HG03565 (cell line): ENCODE measurements around the gene HES1.
"Not testable (repeated sequence)": the region's sequence is repeated elsewhere in the genome, so short reads cannot be mapped to it uniquely, and the experiment has no call there.

Experiments used
- ATAC-seq: cut with Tn5 transposase; IDR thresholded peaks from one replicate; pipeline ENCODE4 v1.9.1; 2021; ENCODE audit warnings: mild to moderate bottlenecking, moderate library complexity; ENCODE audit not compliant: unreplicated experiment

Gene HES1

GRCh38 chr3:194135806-194136518, at the start of gene HES1:
Gene HES1 (plus strand): TSS chr3:194136148. CDS start chr3:194136381, 233 bp downstream.
- no peak for ATAC-seq

GRCh38 chr3:194086388-194087075, 49.4 kb upstream of the HES1 start:
- ATAC-seq = no peak

GRCh38 chr3:194087280-194087679, 48.7 kb upstream of the HES1 start:
- no peak for ATAC-seq

GRCh38 chr3:194087995-194088855, 47.7 kb upstream of the HES1 start:
- ATAC-seq = no peak

GRCh38 chr3:194089357-194090177, 46.4 kb upstream of the HES1 start:
- peak; percentile 50 for ATAC-seq

GRCh38 chr3:194090178-194090555, 45.8 kb upstream of the HES1 start:
- ATAC-seq = not testable (repeated sequence)

GRCh38 chr3:194090716-194091115, 45.2 kb upstream of the HES1 start:
- ATAC-seq = no peak

GRCh38 chr3:194091141-194091540, 44.8 kb upstream of the HES1 start:
- ATAC-seq = no peak

GRCh38 chr3:194091897-194092296, 44.1 kb upstream of the HES1 start:
- not testable (repeated sequence) for ATAC-seq

- no peak for ATAC-seq
These were observed 43.1 kb upstream of the HES1 start for GRCh38 chr3:194092881-194093301.

GRCh38 chr3:194093842-194094241, 42.1 kb upstream of the HES1 start:
- ATAC-seq = no peak

GRCh38 chr3:194095464-194095863, 40.5 kb upstream of the HES1 start:
- no peak for ATAC-seq

- no peak for ATAC-seq
These were observed 40.0 kb upstream of the HES1 start for GRCh38 chr3:194095902-194096301.

- ATAC-seq = no peak
These were observed 38.6 kb upstream of the HES1 start for GRCh38 chr3:194097141-194097882.

- no peak for ATAC-seq
These were observed 37.7 kb upstream of the HES1 start for GRCh38 chr3:194098081-194098842.

GRCh38 chr3:194098843-194099183, 37.1 kb upstream of the HES1 start:
- no peak for ATAC-seq

GRCh38 chr3:194099215-194099614, 36.7 kb upstream of the HES1 start:
- no peak for ATAC-seq

- ATAC-seq = peak; percentile 63
These were observed 35.0 kb upstream of the HES1 start for GRCh38 chr3:194100856-194101390.
